Activated T-cell treated with anti-CD3 and anti-CD28 coated beads for 48 hours (primary cell): ENCODE data around the gene DYRK2.

ENCODE experiments used
- DNase-seq: peaks from one replicate; pipeline ENCODE4 v3.0.0-alpha.2; 2020; ENCODE audit warnings: low read depth

DYRK2 gene

DNA sequence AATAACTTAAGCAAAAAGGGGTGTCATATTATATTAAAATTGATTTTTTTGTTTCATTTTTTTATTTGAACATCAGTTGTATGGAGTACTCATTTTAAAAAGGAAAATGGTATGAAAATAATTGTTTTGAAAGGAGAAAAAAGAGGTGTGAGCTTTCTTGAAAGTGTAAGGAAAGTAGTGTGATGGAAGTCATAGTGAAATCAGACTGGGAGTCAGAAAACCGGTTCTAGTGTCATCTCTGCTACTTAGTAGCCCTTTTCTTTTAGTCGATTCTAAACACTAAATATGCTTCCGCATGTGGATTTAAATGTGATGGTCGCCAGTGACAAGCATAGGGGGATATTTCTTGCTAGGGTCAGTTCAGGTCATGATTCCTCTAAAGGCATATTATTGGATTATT lies 1.8 kb upstream of the DYRK2 start:
- no peak for DNase-seq

GRCh38 chr12:67647181-67647798 lies 1.3 kb upstream of the DYRK2 start:
- no peak for DNase-seq

DNA sequence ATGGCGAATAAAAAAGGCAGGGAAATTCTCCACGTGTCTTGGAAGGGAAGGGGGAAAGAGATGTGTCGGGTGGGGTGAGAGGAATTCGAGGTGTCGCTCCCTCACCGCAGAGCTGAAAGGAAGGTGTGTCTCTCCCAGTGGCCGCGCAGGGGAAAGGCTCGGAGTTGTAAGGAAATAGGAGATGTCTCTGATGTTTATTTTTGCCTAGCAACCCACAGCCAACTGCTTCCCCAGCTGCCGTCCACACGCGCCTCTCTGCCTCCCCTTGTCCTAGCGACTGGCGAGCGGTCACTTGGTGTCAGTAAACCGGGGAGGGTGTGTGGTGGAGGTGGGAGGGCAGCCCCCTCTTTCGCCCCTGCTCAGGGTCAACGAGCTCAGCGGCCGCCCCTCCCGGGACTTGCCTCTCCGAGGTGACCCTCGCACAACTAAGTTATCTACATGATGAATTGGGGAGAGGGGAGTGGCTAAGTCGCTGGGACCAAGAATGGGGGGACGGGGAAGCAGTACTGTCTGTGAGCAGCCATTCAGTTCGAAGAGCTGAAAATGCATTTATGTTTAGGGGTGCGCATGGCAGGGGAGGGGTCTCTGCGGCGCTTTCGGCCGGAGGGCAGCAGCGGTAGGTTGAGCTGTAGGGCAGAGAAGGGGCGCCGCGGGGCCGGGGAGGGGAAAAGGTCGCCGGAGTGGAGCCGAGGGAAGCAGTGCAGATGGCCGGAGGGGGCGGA lies 585 bp upstream of the DYRK2 start:
- no peak for DNase-seq

DNA sequence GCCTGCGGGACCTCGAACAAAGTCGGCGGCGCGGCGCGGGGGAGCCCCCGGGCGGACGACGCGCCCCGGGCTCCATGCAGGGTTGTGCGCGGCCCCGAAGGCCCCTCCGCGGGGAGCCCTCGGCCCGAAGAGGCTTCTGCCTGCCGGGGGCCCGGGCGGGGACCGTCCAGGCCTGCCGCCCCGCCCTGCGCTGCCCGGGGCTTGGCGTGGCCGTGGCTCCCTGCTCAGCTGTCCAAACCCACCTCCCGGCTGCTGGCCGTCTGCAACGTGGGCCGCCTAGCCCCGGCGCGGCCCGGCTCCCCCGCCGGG lies 670 bp downstream of the DYRK2 start:
- no peak for DNase-seq

DNA sequence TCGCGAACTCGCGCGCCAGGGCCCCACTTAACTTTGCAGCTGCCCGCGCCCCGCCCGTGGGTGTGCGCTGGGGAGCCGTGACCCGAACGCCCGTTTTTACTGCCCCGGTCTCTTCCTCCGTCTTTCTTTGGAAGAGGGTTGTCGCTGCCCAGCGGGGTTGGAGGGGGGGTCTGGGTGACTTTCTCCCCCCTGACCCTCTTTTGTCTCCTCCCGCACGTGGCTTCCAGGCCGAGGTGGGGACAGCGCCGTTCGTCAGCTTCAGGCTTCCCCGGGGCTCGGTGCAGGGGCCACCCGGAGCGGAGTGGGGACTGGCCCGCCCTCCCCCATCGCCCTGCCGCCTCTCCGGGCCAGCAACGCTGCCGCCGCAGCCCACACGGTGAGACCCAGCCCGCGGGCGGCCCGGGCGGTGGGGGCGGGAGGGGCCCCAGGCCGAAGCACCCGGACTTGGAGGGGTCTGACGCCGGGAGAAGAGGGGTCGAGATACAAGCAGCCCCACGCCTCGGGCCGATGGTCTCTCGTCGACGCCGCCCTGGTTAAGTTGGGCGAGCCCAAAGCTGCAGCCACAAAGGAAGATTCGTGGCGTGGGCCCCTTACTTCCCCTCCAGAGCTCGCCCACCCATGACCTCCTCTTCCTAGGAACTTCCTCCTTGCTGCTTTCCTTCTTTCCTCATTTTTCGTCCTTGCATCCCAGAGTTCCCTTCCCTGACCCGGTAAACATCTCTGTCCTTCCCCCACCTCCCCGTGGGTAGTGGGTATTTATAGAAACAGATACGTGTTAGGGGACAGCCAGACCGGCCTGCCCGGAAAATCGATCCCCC lies 1.2 kb downstream of the DYRK2 start:
- peak; percentile 31 for DNase-seq

DNA sequence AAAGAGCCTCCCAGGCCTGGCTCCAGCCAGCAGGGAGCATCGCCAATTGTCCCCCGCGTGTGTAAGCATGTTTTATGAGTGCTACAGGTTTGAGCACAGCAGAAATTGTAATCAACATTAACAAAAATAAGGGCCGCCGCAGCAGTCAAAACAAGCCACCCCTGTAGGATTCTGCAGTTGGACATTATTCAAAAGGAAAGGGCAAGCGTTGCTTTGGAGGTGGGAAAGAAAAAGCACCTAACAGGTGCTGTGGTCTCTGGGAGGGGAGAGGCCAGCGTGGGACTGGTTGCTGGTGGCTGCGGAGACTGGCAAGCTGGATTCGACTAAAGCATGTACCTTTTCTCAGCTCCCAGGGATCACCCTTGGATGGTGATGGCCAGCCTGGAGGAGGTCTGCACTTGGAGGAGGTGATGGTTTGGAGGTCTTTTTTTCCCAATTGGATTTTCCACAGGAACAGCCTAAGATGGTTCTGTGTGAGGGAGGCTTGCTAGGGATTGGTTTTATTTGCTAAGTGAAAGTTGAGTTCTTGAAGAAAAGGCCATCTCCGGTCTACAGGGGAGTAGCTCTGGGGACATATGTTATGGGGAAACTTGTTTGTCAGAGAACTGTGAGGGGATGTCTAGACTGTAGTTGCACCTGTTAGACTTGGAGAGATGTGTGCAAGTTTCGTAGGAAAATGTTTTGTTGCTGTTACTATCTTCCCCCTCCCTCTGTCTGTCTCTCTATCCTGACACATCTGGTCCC lies 2.0 kb downstream of the DYRK2 start:
- DNase-seq: no peak

DNA sequence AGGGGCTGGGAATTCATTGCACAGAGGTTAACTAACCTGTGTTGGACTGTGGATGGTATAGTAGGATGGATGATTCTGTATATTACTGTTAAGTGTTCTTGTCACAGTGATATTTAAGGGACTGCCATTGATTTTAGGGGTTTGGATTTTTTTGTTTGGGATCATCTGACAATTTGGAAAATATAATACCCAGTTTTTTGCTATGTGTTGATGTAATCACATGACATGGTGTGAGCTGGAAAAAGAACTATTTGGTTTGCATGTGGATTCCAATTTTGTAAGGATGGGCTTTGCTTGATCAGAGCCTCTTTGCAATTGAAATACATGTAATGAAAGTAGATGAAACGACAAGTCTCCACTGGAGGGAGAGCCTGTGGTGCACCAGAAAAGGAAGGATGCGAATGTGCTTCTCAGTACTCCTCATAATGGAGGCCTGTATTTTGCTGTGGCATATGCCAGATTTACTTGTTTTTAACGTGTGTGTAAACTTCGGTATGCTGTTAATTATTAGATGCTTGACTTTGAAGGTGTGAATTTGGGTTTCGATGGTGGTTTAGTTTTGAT lies 2.7 kb downstream of the DYRK2 start:
- DNase-seq: no peak

DNA sequence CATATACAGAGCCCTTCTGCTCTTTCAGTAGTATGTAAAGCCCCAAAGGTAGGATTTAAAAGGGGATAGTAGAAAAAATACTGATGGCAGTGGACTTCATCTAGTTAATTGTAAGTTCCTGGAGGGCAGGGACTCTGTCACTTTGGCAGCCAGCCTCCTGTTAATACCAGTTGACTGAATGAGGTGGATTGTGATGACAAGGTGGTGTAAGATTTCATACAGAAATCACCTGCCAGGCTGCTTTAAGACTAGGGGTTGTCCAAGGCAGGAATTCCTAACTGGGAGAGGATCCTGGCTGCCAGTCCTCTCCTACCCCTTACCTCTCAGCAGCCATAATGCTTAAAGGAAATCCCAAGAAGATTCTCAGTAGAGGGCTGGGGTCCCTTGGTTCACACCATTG lies 7.3 kb downstream of the DYRK2 start:
- no peak for DNase-seq

DNA sequence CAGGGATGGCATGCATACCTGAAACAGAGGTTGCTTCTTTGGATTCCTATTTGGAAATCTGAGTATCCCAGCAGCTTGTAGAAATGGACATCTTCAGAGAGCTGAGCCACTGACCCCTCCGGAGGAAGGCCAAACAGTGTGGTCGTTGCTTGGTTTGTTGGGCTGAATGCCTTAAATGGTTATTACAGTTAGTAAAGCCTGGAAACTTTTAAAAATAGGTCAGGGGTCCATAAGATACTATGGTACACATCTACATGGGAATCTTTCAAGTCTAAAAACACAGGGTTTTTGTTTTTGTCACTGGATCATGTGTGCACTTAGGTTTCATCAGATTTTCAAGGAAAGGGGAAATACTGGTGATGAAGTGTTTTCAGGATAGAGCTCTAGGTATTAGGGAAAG lies 7.7 kb downstream of the DYRK2 start:
- DNase-seq: no peak

GRCh38 chr12:67658486-67658885 lies 9.9 kb downstream of the DYRK2 start:
- no peak for DNase-seq

GRCh38 chr12:67659292-67659691 lies 10.7 kb downstream of the DYRK2 start:
- DNase-seq: no peak

DNA sequence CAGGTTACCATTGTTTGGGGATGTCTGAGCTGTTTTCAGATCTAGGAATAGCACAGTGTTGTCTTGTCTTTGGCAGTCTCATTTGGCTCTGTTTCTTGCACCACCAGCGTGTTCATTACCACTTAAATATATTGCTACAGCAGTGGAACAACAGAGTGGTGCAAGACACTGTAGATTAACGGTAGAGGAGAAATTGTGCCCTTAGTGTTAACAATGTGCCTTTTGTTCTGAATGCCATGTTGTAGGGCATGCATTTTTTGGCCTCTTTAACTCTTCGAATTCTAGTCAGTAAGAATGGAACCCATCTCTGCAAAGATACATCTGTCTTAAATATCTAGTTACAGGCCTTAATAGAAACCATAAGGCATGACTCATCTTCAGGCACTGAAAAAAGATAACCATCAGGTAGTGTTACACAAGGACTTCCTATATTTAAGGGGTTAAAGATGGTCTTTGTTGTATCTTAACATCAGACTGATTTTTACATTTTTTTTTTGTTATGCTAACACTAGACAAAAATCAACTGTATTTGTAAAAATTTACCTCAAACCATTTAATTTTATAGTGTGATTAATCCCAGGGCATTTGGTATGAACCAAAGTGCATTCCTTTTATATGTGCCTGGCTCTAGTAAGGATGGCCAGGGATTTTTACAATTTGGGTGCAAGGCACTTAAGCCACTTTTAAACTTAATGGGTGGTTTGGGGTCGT lies 12.9 kb downstream of the DYRK2 start:
- no peak for DNase-seq

DNA sequence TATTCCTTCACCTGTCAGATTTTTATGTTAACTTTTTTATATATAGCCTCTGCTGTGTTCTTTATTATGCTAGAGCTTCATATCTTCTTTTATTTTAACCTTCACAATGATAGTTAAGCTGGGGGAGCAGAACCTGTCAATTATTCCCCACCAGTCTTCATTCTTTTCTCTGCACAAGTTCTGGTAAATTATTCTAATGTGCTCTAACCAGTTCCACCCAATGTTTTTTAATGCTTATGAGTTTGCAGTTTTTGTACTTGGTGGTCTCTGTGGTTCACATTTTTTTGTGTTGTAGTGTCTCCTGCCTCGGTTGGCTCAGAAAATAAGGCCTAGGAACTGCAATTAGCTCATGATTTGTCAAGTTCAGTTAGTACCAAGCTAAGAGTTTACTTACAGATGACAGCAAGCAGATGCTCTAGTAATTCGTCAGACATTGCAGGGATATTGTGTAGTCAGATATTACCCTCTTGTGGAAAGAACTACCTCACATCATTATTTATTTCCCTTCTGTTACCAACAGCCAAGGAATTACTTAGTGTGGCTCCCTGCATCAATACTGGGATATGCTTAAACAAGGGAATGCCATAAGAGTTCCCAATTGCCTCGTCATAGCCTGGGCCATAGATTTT lies 14.5 kb downstream of the DYRK2 start:
- DNase-seq: no peak

- no peak for DNase-seq
Observed at GRCh38 chr12:67664171-67664570, 15.6 kb downstream of the DYRK2 start.

- DNase-seq: no peak
Observed at GRCh38 chr12:67665679-67666078, 17.1 kb downstream of the DYRK2 start.

DNA sequence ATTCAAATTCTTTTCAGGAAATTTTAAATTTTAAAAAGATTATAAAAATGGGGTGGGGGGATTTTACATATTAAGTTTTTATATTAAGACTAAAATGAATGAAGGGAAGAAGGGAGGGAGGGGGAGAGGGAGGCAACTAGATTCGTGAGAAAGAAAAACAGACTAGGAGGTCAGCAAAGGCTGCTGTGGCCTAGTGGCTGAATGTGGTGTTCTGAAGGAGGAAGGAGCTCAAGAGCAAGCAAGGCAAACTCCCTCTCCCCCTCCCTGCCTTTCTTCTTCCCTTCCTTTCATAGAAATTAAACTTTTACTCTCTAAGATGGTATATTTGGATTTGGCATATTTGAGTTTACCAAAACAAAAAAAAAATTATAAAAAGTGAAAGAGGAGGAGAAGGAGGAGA lies 18.1 kb downstream of the DYRK2 start:
- no peak for DNase-seq

- DNase-seq: no peak
Observed at GRCh38 chr12:67667276-67668073, 18.9 kb downstream of the DYRK2 start.

- DNase-seq: no peak
Observed at GRCh38 chr12:67669217-67669933, 20.8 kb downstream of the DYRK2 start.

DNA sequence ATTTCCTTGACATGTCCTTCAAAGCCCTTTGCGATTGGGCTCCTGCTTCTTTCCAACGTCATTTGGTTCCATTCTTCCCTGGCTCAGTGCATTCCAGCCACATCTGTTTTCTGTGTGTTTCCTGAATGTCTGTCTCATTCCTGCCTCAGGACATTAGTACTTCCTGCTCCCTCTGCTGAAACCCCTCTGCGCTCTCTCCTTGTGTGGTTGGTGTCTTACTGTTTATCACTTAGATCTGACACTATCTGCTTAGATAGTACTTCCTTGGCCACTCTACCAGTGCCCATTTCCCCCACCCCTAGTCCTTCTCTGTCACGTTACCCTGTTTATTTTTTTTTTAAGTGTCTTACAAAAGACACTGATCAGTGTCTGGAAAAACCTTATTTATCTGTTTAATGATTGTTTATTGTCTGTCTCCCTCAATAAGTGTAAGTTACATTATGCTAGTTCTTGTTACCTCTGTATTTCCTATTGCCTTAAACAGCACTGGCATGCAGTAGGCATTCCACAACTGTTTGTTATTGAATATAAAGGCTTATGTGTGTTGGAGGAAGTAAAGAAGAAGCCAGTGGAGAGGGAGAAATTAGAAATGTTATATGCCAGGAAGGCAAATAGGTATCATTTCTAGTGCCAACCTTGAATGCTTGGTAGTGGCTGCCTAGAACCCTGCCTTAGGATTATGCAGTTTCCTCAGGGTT lies 21.5 kb downstream of the DYRK2 start:
- no peak for DNase-seq
